Head of caudate nucleus (tissue), 42 donors: Measurements from ENCODE around the gene AUTS2.

Source experiments
- DNase-seq, 42 donors: peaks; one replicate each; pipeline versions ENCODE4 v3.0.0 to v3.0.0-alpha.2; 2020 to 2021; ENCODE audit warnings: mixed read lengths in 7 of 42
- intact Hi-C: fragments of 100-400 bp; cut with DNase I; formaldehyde crosslinking; loops from one replicate; pipeline ENCODE4 v1.15.0; 2022

AUTS2 gene

DNA sequence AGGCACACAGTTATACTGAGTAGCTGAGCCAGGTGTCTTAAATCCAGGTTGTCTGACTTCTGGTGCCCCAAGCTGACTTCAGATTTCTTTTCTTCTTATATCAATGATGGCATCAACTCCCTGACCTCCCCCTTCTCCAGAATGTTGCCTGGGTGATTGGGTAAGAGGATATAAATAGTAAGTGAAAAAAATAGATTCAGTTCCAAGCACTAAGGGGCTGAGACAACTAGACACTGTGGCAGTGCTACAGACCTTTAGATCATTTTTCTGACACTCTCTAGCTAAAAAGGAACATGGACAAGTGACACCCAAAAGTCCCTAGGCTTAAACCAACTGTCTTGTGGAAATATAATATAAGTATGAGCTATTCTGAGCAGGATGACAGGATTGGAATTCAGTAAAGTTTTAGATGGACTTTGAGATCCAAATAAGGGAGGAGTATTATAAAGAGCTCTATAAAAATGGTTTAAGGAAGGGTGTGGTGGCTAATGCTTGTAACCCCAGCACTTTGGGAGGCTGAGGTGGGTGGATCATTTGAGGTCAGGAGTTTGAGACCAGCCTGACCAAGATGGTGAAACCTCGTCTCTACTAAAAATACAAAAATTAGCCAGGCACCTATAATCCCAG, 944.6 kb downstream of the AUTS2 start:
- no peak for DNase-seq
- intact Hi-C loops: no loop called here

DNA sequence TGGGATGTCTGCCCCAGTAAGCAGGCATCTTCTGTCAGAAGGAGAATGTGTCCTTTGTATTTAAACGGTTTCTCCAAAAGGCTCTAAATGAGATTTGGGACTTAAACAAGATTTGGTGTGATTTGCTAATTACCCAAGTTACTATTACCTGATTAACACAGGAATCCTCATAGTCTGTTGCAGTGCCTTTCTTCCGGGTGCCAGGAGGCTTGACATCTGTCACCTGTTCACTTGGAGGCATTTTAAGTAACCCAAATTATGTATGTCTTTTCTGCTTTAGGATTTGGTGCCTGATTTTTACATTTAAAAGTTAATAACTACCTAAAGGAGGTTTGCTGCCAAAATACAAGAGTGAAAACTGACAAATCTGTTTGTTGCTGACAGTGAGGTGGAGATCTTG, 945.7 kb downstream of the AUTS2 start:
- intact Hi-C loops: no loop called here
- DNase-seq: no peak

DNA sequence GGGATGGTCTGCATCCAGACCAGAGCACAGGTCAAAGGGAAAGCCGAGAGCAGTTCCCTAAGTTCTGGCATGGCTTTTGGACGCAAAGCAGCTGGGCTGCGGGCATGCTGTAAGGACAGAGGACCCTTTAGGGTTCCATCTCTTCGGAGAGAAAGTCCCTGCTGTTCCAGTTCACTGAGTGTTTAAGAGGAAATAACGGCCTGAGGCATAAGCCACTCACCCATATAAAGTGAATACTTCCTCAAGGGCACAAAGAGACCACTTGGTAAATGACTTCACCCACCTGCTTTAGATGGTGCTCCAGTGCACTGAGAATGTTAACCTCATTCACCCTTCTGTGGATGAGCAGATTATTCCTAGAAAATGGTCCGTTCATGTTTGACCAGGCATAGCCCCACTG, 946.9 kb downstream of the AUTS2 start:
- no peak for DNase-seq
- intact Hi-C loops: no loop called here

- no peak for DNase-seq
- intact Hi-C loops: no loop called here
Measured at GRCh38 chr7:70552141-70552540, 953.9 kb downstream of the AUTS2 start.

DNA sequence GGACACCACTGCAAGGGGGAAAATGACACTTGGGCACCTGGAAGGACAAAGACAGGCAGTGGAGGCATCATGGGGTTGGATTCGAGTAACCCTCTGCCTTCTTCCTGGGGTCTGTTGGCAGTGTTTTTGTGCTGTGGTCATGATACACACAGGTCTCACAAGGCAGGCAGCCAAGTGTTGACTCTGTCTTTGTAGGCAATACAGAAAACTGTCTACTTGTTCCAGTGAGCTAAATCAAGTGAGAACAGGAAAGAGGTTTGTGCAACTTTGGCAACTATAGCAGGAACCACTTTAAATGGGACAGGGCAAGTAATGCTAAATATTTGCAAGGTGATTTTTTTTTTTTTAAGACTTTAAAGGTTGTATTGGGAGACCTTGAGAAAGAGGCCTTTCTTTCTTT, 955.1 kb downstream of the AUTS2 start:
- intact Hi-C loops: no loop called here
- DNase-seq: peak in 12 of 42 donors; percentile 28 to 73 (median 39)

DNA sequence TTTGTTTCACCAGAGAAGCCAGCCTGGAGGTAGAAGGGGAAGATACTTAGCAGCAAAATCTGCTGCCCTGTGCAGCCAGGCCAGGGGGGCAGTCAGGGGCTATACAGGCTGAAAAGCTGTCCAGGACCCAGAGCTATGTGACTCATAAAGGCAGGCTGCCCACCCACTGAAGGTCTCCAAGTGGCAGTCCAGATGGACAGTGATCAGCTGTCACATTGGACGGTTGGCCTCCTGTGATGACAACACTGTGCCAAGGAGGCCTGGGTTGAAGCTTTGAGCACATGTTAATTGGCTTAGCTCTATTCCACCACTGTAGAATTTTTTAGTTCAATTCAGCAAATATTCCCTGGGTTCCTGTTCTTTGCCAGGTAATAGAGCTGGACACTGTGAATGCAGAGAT, 956.4 kb downstream of the AUTS2 start:
- intact Hi-C loops: no loop called here
- no peak for DNase-seq

GRCh38 chr7:70556761-70557160, 958.5 kb downstream of the AUTS2 start:
- no peak for DNase-seq
- intact Hi-C loops: no loop called here

GRCh38 chr7:70557338-70557737, 959.1 kb downstream of the AUTS2 start:
- no peak for DNase-seq
- intact Hi-C loops: no loop called here

DNA sequence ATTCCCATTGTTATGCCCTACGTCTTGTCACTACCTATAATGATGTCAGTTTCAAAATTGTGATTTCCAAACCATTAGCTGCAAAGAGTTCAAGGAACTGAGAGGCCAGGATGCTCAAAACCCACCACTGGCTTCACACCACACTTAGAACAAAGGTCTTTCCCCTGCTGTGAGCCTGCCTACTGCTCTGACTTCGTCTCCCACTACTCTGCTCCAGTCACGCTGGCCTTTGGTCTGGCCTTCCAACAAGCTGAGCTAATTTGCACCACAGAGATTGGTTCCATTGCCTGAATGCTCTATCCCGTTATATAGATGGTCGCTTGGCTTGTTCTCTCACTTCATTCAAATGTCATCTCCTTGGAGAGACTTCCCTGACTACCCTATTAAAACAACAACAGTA, 961.5 kb downstream of the AUTS2 start:
- intact Hi-C loops: no loop called here
- DNase-seq: no peak

GRCh38 chr7:70563960-70564359, 965.7 kb downstream of the AUTS2 start:
- DNase-seq: no peak
- intact Hi-C loops: no loop called here

- intact Hi-C loops: no loop called here
- peak in 1 of 42 donors; percentile 8 for DNase-seq
Measured at GRCh38 chr7:70565721-70566370, 967.6 kb downstream of the AUTS2 start.

DNA sequence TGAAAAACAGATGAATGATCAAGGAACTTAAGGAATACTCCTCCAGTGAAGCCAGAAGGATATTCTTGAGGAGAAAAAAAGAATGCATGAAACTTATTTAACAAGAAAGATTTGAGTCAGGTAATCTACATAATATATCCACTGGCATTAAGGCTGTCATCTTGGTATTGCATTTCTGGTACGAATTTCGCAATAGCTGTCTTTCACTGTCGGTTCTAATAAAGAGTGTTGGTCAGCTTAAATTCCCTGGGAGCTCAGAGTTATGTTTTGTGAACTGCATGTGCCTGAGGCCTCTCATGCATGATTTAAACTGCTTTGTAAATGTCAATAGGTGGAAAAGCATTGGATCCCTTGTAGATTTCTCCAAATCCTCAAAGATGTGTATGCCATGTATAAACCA, 968.4 kb downstream of the AUTS2 start:
- DNase-seq: no peak
- intact Hi-C loops: no loop called here

DNA sequence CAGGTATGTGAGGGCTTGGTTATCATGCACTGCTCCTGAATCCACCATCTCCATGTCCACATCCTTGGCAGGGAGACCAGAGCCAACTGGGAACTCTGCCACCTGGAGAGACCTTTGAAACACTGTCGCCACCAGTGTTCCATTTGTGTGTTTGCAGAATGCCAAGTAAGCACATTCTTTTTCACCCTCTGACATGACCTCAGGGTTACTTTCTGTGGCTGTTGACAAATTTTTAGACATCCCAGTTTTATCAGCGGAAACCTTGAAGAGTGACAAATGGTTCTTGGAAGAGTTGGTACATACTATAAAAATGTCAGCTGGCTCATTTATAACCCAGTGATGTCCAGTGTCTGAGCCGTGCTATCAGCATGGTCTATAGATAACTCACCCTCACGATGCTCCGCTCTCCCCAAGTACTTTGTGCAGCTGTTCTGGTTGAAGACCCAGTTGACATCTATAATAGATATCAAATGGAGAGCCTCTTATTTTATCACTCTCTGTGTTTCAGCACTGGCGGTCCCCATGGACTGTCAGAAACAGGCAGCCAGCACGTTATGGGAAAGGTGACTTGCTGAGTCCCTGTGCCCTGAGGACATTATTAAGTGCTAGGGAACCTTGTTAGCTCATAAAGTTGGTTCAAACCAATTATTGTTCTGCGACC, 970.5 kb downstream of the AUTS2 start:
- no peak for DNase-seq
- intact Hi-C loops: no loop called here

DNA sequence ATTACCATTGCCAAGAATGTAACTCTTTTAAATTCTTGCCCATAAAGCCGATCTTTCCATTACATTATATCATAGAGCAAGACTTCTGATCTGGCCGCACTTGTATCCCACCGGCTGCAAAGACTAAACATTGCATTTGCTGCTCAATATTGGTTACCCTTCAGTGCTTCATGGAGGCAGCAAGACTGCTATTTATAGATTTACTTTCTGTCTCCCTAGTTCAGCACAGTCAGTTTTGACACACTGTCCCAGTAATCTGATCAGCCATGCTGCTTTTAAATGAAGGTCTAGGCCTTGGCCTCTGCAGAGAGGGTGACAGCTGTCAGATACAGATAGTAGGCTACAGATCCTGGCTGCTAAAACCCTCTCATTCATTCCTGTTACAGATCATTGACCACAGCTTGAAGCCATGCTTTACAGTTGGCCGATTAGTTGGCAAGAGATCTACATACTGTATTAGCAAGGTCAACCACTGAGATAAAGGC, 971.1 kb downstream of the AUTS2 start:
- no peak for DNase-seq
- intact Hi-C loops: no loop called here

DNA sequence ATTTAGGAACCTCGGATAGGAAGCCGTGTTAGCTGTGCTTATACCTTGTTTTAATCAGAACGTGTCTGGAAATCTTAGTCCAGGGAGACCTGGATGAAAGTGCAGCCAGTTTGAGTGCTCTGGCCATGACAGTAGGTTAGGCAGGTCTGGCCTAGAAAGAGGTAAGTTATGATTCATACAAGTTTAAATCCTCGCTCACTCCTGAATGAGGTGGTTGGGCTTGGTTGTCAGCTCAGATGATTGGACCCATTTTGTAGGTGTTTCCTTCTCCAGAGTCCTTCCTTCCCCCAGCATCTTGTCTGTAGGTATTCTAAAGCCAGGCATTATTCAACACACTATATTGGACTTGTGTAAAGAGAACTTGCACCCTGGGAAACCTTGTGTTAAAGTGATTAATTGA, 971.8 kb downstream of the AUTS2 start:
- intact Hi-C loops: no loop called here
- no peak for DNase-seq

GRCh38 chr7:70570961-70571360, 972.7 kb downstream of the AUTS2 start:
- intact Hi-C loops: no loop called here

DNA sequence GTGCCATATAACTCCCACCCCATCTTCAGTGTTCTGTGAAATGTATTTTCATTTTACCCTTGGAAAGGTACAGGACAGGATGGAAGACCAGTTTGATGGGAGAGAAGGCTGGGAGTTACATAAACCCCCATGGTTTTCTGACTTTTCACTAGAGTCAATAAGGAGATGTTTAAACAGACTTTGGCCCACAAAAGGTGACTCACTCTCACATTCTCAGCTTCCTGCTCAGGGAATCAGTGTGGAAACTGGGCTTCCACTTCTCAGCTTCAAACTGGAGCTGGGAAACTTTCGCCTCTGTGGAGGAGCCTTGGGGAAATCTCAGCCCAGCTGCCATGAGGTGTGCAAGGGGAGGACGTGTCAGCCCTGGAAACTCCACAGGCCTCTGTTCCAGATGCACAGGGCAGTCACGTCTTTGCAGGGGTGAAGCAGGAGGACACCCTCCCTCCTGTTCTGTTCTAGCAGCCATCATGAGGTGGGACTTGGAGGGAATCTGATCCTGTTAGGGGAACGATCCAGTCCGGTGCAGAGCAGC, 973.2 kb downstream of the AUTS2 start:
- intact Hi-C loops: no loop called here
- no peak for DNase-seq

More at GRCh38 chr7:70570961-70571360, 972.7 kb downstream of the AUTS2 start:
- DNase-seq: no peak

DNA sequence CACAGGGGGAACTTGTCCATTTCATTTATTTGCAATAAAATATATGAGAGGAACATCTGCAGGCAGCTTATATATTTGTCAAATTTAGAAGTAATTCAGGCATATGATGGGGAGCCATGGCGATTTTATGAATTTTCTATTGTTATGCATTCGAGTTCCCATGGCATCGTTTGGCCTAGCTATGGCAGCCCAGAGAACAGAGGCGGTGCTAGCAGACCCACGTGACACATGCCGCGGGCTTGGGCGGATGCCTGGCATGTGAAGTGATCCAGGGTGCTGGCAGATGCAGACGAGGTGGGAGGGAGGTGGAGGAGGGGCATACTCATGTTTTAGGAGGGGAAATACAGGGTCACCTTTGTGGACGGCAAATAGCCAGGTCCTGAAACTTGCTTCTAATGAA, 973.7 kb downstream of the AUTS2 start:
- DNase-seq: peak in 41 of 42 donors; percentile 36 to 86 (median 61)
- intact Hi-C loops: no loop called here

DNA sequence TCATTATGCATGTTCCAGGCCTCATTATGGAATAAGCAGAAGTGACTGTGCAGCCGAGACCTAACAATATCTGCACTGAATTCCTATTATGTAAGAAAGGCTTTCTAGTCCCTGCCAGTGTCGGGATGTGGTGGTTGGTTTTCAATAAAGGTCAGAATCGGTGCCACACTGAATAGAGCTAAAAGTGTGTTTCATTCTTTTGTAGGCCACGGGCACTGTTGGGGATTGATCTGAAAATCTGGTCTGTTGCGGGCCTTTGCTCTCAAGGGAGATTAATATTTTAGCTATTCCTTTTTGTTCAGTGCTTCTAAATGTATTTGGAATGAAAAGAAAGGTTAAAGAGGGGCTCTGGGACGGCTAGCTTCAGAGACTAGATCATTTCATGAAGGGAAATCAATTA, 974.3 kb downstream of the AUTS2 start:
- peak in 3 of 42 donors; percentile 33 to 53 (median 39) for DNase-seq
- intact Hi-C loops: no loop called here

- peak in 5 of 42 donors; percentile 20 to 57 (median 48) for DNase-seq
- intact Hi-C loops: no loop called here
Measured at GRCh38 chr7:70573071-70573661, 974.9 kb downstream of the AUTS2 start.
